Stimulated activated CD8-positive, alpha-beta memory T cell treated with anti-CD3 and anti-CD28 coated beads, Interleukin-7, amount 100 ng/mL, for 24 hours (primary cell): ENCODE data around the gene CTSS.

Experiments
- DNase-seq: peaks from one replicate; pipeline ENCODE4 v3.0.0-alpha.2; 2020; ENCODE audit warnings: low read depth

Gene CTSS

GRCh38 chr1:150696995-150697927, 68.3 kb downstream of the CTSS start, which contains the start of gene GOLPH3L:
Gene GOLPH3L, minus strand, starts transcription at chr1:150697154. Its CDS starts 2,316 bp downstream, at chr1:150694838.
- DNase-seq = peak; percentile 69

- DNase-seq = no peak
These were observed 69.0 kb downstream of the CTSS start for GRCh38 chr1:150696590-150696989.

DNA sequence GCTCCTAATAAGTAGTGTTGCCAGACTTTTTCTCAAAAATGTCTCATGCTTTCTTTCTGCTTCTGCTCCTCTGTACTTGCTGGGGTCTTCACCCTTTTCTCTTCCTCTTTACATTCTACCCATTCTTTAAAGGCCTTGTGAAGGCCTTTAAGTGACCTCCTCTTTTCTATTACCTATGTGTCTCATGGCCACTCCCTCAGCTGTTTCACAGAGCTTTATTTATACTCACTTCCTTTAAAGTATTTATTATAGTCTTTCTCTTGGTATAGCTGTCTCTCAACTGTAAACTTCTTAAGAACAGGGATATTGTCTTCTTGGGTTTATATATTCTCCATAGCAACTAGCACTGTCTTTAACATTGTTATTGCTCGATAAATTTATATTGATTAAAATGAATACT, 69.4 kb downstream of the CTSS start:
- no peak for DNase-seq

GRCh38 chr1:150695561-150695960, 70.0 kb downstream of the CTSS start:
- no peak for DNase-seq

DNA sequence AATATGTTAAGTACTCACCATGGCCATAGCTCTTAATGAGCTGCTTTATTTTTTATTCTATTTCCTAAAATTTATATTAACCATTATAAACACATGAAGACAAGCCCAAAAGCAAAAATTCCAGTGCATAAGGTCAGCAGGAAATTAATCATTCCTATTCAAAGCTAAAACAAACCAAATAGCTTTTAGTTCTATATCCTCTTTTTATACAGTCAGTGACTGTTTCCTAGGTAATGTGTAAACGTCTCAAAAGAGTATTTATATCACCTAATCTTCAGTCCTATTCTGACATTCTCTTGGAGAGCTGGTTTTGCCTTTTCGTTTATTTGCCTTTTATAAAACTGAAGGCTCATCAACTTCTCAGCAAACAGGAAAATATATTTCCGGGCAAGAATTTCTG, 72.9 kb downstream of the CTSS start:
- no peak for DNase-seq

GRCh38 chr1:150688763-150689162, 76.8 kb downstream of the CTSS start:
- DNase-seq = no peak

GRCh38 chr1:150686275-150686674, 79.3 kb downstream of the CTSS start:
- no peak for DNase-seq

DNA sequence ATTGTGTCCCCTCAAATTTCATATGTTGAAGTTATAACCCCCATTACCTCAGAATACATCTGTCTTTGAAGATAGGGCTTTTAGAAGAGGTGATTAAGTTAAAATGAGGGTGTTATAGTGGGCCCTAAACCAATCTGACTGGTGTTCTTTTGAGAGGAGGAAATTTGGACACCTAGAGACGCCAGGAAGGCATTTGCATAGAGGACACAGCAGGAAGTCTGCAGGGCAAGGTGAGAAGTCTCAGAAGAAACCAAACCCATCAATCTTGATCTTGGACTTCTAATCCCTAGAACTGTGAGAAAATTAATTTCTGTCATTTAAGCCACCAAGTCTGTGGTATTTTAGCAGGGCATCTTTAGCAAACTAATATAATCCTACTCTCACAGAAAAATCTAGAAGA, 81.7 kb downstream of the CTSS start:
- DNase-seq = no peak
